Neutrophil (primary cell): ENCODE results near the gene BCL11A.

Experiments
- H3K27ac ChIP-seq: fragments of 200-600 bp; sonication (generic); 2 replicates; pipeline ENCODE4 v1.5.1; 2016; ENCODE audit warnings: mild to moderate bottlenecking, moderate library complexity
- H3K27me3 ChIP-seq: fragments of 200-600 bp; sonication (generic); 2 replicates; pipeline ENCODE4 v1.6.0; 2016; ENCODE audit warnings: mild to moderate bottlenecking
- H3K36me3 ChIP-seq: fragments of 200-600 bp; sonication (generic); 2 replicates; pipeline ENCODE4 v1.5.1; 2017
- H3K4me1 ChIP-seq, 2 experiments: fragments of 200-600 bp in 1 of 2; sonication (generic) in 1 of 2; 1 replicate in 1 of 2; 2 replicates in 1 of 2; pipeline versions ENCODE4 v1.5.1 to v1.6.1; 2013 to 2016; ENCODE audit warnings: low read depth in 1 of 2, low read length in 1 of 2, mild to moderate bottlenecking in 1 of 2, moderate library complexity in 1 of 2; ENCODE audit not compliant: control insufficient read depth in 1 of 2, insufficient read depth in 1 of 2
- H3K4me3 ChIP-seq, 2 experiments: fragments of 200-600 bp in 1 of 2; sonication (generic) in 1 of 2; 1 replicate in 1 of 2; 2 replicates in 1 of 2; pipeline ENCODE4 v1.5.1; 2013 to 2016; ENCODE audit warnings: low read depth in 1 of 2, low read length in 1 of 2, mild to moderate bottlenecking in 1 of 2, moderate library complexity in 1 of 2
- H3K9me3 ChIP-seq: fragments of 200-600 bp; sonication (generic); 2 replicates; pipeline ENCODE4 v1.5.1; 2016
- TF ChIP-seq, protein P1 (sequence below): fragments of 200-600 bp; sonication (generic); IDR thresholded peaks from 2 replicates; pipeline ENCODE4 v1.5.1; 2016; ENCODE audit warnings: antibody characterized with exemption

BCL11A gene

DNA sequence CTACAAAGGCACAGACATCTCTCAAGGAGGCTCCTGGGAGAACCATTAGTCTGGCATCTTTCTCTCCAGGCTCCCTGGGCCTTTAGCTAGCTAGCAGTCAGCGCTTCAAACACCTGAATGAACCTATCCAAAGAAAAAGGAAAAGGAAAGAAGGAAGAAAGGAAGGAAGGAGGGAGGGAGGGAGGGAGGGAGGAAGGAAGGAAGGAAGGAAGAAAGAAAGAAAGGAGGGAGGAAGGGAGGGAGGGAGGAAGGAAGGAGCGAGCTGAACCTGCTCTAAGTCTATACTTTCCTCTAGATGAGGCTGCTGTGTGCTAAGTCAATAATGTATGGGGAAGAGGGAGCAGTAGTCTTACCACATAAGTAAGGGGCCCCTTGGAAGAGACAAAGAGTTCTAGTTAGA is 5.1 kb upstream of the BCL11A start:
- Histone ChIP-seq H3K4me1 (peaks cover 27 to 37% of the 10 kb centered on the region in 2 experiments), H3K27me3 (peaks cover 6% of the 10 kb centered on the region), H3K36me3 (no peaks in the 10 kb centered on the region), H3K9me3 (no peaks in the 10 kb centered on the region), H3K27ac (no peak overlapping the region), H3K4me3 (no peak overlapping the region)
- TF ChIP-seq, protein P1, sequence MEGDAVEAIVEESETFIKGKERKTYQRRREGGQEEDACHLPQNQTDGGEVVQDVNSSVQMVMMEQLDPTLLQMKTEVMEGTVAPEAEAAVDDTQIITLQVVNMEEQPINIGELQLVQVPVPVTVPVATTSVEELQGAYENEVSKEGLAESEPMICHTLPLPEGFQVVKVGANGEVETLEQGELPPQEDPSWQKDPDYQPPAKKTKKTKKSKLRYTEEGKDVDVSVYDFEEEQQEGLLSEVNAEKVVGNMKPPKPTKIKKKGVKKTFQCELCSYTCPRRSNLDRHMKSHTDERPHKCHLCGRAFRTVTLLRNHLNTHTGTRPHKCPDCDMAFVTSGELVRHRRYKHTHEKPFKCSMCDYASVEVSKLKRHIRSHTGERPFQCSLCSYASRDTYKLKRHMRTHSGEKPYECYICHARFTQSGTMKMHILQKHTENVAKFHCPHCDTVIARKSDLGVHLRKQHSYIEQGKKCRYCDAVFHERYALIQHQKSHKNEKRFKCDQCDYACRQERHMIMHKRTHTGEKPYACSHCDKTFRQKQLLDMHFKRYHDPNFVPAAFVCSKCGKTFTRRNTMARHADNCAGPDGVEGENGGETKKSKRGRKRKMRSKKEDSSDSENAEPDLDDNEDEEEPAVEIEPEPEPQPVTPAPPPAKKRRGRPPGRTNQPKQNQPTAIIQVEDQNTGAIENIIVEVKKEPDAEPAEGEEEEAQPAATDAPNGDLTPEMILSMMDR: no peak

DNA sequence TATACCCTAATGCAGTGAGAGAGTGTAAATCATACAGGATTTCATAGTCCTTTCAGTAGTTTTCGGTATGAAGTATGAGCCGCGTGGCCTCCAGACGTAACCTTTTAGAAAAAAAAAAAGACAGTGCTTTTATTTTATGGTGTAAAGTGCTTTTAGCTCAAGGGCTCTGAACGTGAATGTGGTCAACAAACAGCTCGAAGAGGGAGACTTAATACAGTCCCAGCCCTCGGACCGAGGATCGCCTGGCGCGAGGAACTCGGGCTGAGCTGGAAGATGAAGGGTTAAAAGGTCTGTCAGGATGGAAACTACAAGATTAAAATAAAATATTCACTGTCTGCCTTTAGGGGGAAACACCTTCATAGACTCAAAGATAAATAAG is 4.0 kb upstream of the BCL11A start:
- H3K27me3 ChIP-seq: peaks cover 7% of the 10 kb centered on the region
- no peak overlapping the region for H3K27ac ChIP-seq

DNA sequence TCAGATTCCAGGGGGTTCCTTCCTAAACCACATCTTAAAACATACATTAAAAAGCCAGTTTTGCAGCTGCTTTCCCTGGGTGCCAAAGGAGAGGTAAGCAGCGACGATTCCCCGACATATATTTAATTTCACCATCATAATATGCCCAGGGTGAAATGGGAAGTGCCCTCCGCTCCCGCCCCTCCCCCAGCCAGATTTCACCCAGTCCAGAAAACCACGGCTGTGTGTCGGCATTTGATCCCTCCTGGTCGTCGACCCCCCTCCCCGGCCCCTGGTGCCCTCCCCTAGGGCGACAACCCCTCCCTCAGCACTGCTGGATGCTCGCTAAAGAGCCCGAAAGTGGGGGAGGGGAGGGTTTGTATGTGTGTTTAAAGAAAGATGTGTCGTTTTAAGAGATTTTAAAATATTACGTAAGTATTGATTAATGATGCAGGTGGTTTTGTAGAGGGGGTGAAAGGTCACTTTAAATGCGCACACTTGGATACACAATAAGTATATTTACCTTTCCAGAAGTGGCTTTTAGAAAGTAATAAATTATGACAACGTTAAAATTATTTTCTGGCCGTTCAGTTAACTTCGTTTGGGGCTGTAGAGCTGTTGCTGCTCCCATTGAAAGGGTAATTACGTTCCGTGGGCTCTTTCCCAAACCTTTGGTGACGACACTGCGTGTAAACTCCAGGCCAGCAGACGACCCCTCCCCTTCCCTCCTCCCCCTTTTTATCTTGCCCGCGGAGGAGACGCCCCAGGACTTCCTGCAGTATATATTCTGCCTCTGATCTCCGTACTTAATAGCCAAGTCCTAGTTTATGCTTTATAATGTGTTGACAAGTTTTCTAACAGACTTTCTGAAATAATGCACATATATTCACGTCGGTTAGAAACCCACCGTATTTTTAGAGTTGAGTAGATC is 3.4 kb upstream of the BCL11A start:
- Histone ChIP-seq H3K4me1 (peaks cover 27 to 45% of the 10 kb centered on the region in 2 experiments), H3K9me3 (no peaks in the 10 kb centered on the region), H3K4me3 (peak overlapping the region; percentile 45 to 82), H3K36me3 (no peaks in the 10 kb centered on the region), H3K27me3 (peaks cover 13% of the 10 kb centered on the region), H3K27ac (no peak overlapping the region)
- TF ChIP-seq, protein P1: no peak

More for the DNA sequence above, 4.0 kb upstream of the BCL11A start:
- Histone ChIP-seq H3K9me3 (no peaks in the 10 kb centered on the region), H3K4me3 (peak overlapping the region; percentile 45 to 82), H3K36me3 (no peaks in the 10 kb centered on the region), H3K4me1 (peaks cover 27 to 42% of the 10 kb centered on the region in 2 experiments)
- TF ChIP-seq, protein P1: no peak

DNA sequence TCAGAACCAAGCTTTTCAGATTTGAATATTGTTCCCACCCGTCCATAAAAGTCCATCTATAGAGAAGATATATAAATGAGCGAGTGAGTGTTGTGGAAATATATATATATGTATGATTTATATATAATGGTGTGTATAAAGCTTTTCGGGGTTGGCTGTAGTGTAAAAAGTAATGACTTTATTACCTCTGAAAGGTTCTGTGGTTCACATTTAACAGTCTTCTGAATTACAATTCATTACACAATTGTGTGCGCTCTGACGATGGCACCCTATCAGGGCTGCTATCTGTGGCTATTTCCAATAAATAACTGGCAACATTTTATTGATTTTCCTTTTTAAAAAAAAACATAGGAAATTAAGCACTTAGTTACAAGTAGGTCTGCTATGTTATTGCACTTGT is 2.7 kb upstream of the BCL11A start:
- peak overlapping the region; percentile 45 to 82 for H3K4me3 ChIP-seq
- TF ChIP-seq, protein P1: no peak
- peaks cover 19% of the 10 kb centered on the region for H3K27me3 ChIP-seq
- peak overlapping the region; percentile 61 for H3K27ac ChIP-seq
- H3K9me3 ChIP-seq: no peaks in the 10 kb centered on the region
- H3K4me1 ChIP-seq: peaks cover 31 to 50% of the 10 kb centered on the region in 2 experiments
- H3K36me3 ChIP-seq: no peaks in the 10 kb centered on the region

DNA sequence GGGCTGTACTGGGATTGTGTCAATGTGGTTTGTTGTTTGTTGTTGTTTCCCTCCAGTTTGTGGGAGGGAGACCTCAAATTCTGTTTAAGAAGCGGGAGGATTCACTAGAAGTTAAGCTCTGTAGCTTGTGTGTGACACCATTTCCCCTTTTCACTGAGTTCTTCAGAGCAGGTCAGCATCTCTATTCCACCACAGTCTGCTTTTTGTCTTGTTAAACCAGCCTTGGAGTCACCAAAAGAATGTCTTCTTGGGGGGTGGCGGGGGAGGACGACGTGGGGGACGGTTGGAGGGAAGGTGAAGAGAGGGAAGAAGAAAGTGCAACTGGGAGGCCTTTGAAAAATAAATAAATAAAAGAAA is 2.3 kb upstream of the BCL11A start:
- TF ChIP-seq, protein P1: peak; percentile 2
- H3K27ac ChIP-seq: peak overlapping the region; percentile 61
- H3K36me3 ChIP-seq: no peaks in the 10 kb centered on the region
- H3K4me1 ChIP-seq: peaks cover 36 to 53% of the 10 kb centered on the region in 2 experiments
- peak overlapping the region; percentile 82 for H3K4me3 ChIP-seq
- peaks cover 23% of the 10 kb centered on the region for H3K27me3 ChIP-seq
- no peaks in the 10 kb centered on the region for H3K9me3 ChIP-seq
